T-helper 1 cell treated with Interleukin-12 subunit alpha and Interleukin-12 subunit beta and Interleukin-4 antibody, amounts not matched to agents 30 μg/mL and 1 μg/mL, for 36 hours (primary cell): Measurements from ENCODE around the gene PIK3R1.
"Not testable (repeated sequence)": the region's sequence is repeated elsewhere in the genome, so short reads cannot be mapped to it uniquely, and the experiment has no call there.

ENCODE experiments used
- H3K27ac Mint-ChIP-seq: one replicate; pipeline ENCODE4 v1.8.0; 2021; ENCODE audit warnings: mild to moderate bottlenecking, mixed read lengths
- H3K27me3 Mint-ChIP-seq: one replicate; pipeline ENCODE4 v1.8.0; 2021; ENCODE audit warnings: low read depth, mixed read lengths
- H3K36me3 Mint-ChIP-seq: one replicate; pipeline ENCODE4 v1.8.0; 2021; ENCODE audit warnings: low read depth, mixed read lengths
- H3K4me1 Mint-ChIP-seq: one replicate; pipeline ENCODE4 v1.8.0; 2021; ENCODE audit warnings: low read depth, mixed read lengths
- H3K4me3 Mint-ChIP-seq: one replicate; pipeline ENCODE4 v1.8.0; 2021; ENCODE audit warnings: mild to moderate bottlenecking, moderate library complexity, mixed read lengths
- H3K9me3 Mint-ChIP-seq: one replicate; pipeline ENCODE4 v1.8.0; 2021; ENCODE audit warnings: mixed read lengths

Gene PIK3R1

GRCh38 chr5:68227532-68228160 is 12.1 kb downstream of the PIK3R1 start:
- Mint-ChIP-seq H3K4me1 (peaks cover 42% of the 10 kb centered on the region), H3K4me3 (no peak overlapping the region), H3K27ac (no peak overlapping the region), H3K36me3 (peaks cover 33% of the 10 kb centered on the region), H3K9me3 (no peaks in the 10 kb centered on the region), H3K27me3 (no peaks in the 10 kb centered on the region)

GRCh38 chr5:68229416-68229815 is 13.9 kb downstream of the PIK3R1 start:
- no peak overlapping the region for H3K27ac Mint-ChIP-seq
- peaks cover 30% of the 10 kb centered on the region for H3K36me3 Mint-ChIP-seq
- H3K4me1 Mint-ChIP-seq: peaks cover 38% of the 10 kb centered on the region
- H3K9me3 Mint-ChIP-seq: no peaks in the 10 kb centered on the region
- no peak overlapping the region for H3K4me3 Mint-ChIP-seq
- no peaks in the 10 kb centered on the region for H3K27me3 Mint-ChIP-seq

- peaks cover 36% of the 10 kb centered on the region for H3K4me1 Mint-ChIP-seq
- H3K27ac Mint-ChIP-seq: no peak overlapping the region
- H3K9me3 Mint-ChIP-seq: no peaks in the 10 kb centered on the region
- no peak overlapping the region for H3K4me3 Mint-ChIP-seq
- H3K36me3 Mint-ChIP-seq: peaks cover 28% of the 10 kb centered on the region
- H3K27me3 Mint-ChIP-seq: no peaks in the 10 kb centered on the region
Measured at GRCh38 chr5:68230285-68230684, 14.7 kb downstream of the PIK3R1 start.

- Mint-ChIP-seq H3K27ac (no peak overlapping the region), H3K27me3 (no peaks in the 10 kb centered on the region), H3K4me1 (peaks cover 27% of the 10 kb centered on the region), H3K36me3 (peaks cover 21% of the 10 kb centered on the region), H3K4me3 (no peak overlapping the region), H3K9me3 (no peaks in the 10 kb centered on the region)
Measured at GRCh38 chr5:68231414-68232076, 16.0 kb downstream of the PIK3R1 start.

- Mint-ChIP-seq H3K36me3 (peaks cover 17% of the 10 kb centered on the region), H3K27me3 (no peaks in the 10 kb centered on the region), H3K4me1 (peaks cover 26% of the 10 kb centered on the region), H3K9me3 (no peaks in the 10 kb centered on the region), H3K27ac (no peak overlapping the region), H3K4me3 (no peak overlapping the region)
Measured at GRCh38 chr5:68232277-68232676, 16.7 kb downstream of the PIK3R1 start.

GRCh38 chr5:68233075-68233474 is 17.5 kb downstream of the PIK3R1 start:
- no peak overlapping the region for H3K27ac Mint-ChIP-seq
- no peak overlapping the region for H3K4me3 Mint-ChIP-seq
- no peaks in the 10 kb centered on the region for H3K27me3 Mint-ChIP-seq
- no peaks in the 10 kb centered on the region for H3K9me3 Mint-ChIP-seq
- peaks cover 13% of the 10 kb centered on the region for H3K36me3 Mint-ChIP-seq
- peaks cover 21% of the 10 kb centered on the region for H3K4me1 Mint-ChIP-seq

- H3K4me1 Mint-ChIP-seq: peaks cover 30% of the 10 kb centered on the region
- H3K27me3 Mint-ChIP-seq, H3K9me3 Mint-ChIP-seq, H3K36me3 Mint-ChIP-seq, H3K4me3 Mint-ChIP-seq, H3K27ac Mint-ChIP-seq: not testable (repeated sequence)
Measured at GRCh38 chr5:68235229-68235628, 19.7 kb downstream of the PIK3R1 start.

- peaks cover 10% of the 10 kb centered on the region for H3K36me3 Mint-ChIP-seq
- H3K9me3 Mint-ChIP-seq: no peaks in the 10 kb centered on the region
- H3K27ac Mint-ChIP-seq: no peak overlapping the region
- peaks cover 38% of the 10 kb centered on the region for H3K4me1 Mint-ChIP-seq
- H3K27me3 Mint-ChIP-seq: no peaks in the 10 kb centered on the region
- no peak overlapping the region for H3K4me3 Mint-ChIP-seq
Measured at GRCh38 chr5:68237715-68238114, 22.2 kb downstream of the PIK3R1 start.

GRCh38 chr5:68239487-68239886 is 23.9 kb downstream of the PIK3R1 start:
- Mint-ChIP-seq H3K36me3 (peaks cover 15% of the 10 kb centered on the region), H3K4me3 (peak overlapping the region; percentile 36), H3K9me3 (no peaks in the 10 kb centered on the region), H3K27ac (peak overlapping the region; percentile 76), H3K4me1 (peaks cover 43% of the 10 kb centered on the region), H3K27me3 (no peaks in the 10 kb centered on the region)

- Mint-ChIP-seq H3K4me1 (peaks cover 45% of the 10 kb centered on the region), H3K27ac (peak overlapping the region; percentile 2), H3K4me3 (no peak overlapping the region), H3K36me3 (peaks cover 17% of the 10 kb centered on the region), H3K27me3 (no peaks in the 10 kb centered on the region), H3K9me3 (no peaks in the 10 kb centered on the region)
Measured at GRCh38 chr5:68240202-68240601, 24.6 kb downstream of the PIK3R1 start.

- Mint-ChIP-seq H3K4me1 (peaks cover 45% of the 10 kb centered on the region), H3K9me3 (no peaks in the 10 kb centered on the region), H3K36me3 (peaks cover 17% of the 10 kb centered on the region), H3K27ac (peak overlapping the region; percentile 2), H3K4me3 (no peak overlapping the region), H3K27me3 (no peaks in the 10 kb centered on the region)
Measured at GRCh38 chr5:68240771-68241170, 25.2 kb downstream of the PIK3R1 start.

GRCh38 chr5:68242743-68243142 is 27.2 kb downstream of the PIK3R1 start:
- Mint-ChIP-seq H3K36me3 (peaks cover 13% of the 10 kb centered on the region), H3K27ac (no peak overlapping the region), H3K27me3 (no peaks in the 10 kb centered on the region), H3K4me1 (peaks cover 45% of the 10 kb centered on the region), H3K4me3 (no peak overlapping the region), H3K9me3 (no peaks in the 10 kb centered on the region)

GRCh38 chr5:68243251-68243650 is 27.7 kb downstream of the PIK3R1 start:
- peak overlapping the region; percentile 53 for H3K4me3 Mint-ChIP-seq
- peaks cover 45% of the 10 kb centered on the region for H3K4me1 Mint-ChIP-seq
- H3K36me3 Mint-ChIP-seq: peaks cover 13% of the 10 kb centered on the region
- no peaks in the 10 kb centered on the region for H3K27me3 Mint-ChIP-seq
- peak overlapping the region; percentile 84 for H3K27ac Mint-ChIP-seq
- H3K9me3 Mint-ChIP-seq: no peaks in the 10 kb centered on the region

- Mint-ChIP-seq H3K4me1 (peaks cover 45% of the 10 kb centered on the region), H3K4me3 (peak overlapping the region; percentile 53), H3K27ac (peak overlapping the region; percentile 84), H3K9me3 (no peaks in the 10 kb centered on the region), H3K36me3 (peaks cover 16% of the 10 kb centered on the region), H3K27me3 (no peaks in the 10 kb centered on the region)
Measured at GRCh38 chr5:68243681-68244080, 28.1 kb downstream of the PIK3R1 start.

- no peaks in the 10 kb centered on the region for H3K9me3 Mint-ChIP-seq
- H3K4me3 Mint-ChIP-seq: no peak overlapping the region
- peaks cover 53% of the 10 kb centered on the region for H3K4me1 Mint-ChIP-seq
- no peak overlapping the region for H3K27ac Mint-ChIP-seq
- peaks cover 20% of the 10 kb centered on the region for H3K36me3 Mint-ChIP-seq
- no peaks in the 10 kb centered on the region for H3K27me3 Mint-ChIP-seq
Measured at GRCh38 chr5:68245319-68245718, 29.8 kb downstream of the PIK3R1 start.
